Adrenal gland (tissue), 5 donors: ENCODE results near the gene OGDH.

Source experiments
- POLR2A ChIP-seq, 2 donors: fragments of 450-650 bp; IDR thresholded peaks; one replicate each; pipeline ENCODE4 v1.6.1; 2017; ENCODE audit warnings: antibody characterized with exemption in 2 of 2, mild to moderate bottlenecking in 2 of 2, moderate library complexity in 1 of 2
- TF ChIP-seq, protein P1 (sequence below), 6 experiments: fragments of 450-650 bp in 4 of 6; fragments of 200-600 bp in 2 of 6; sonication (generic) in 1 of 6; IDR thresholded peaks; 1 replicate in 5 of 6; 2 replicates in 1 of 6; pipeline versions ENCODE4 v1.5.1 to v1.8.0; 2016 to 2021; ENCODE audit warnings: antibody characterized with exemption in 6 of 6, mild to moderate bottlenecking in 2 of 6, moderate library complexity in 1 of 6
- donor health status: DM: no; HTN: no; CAD: no.

DNA sequence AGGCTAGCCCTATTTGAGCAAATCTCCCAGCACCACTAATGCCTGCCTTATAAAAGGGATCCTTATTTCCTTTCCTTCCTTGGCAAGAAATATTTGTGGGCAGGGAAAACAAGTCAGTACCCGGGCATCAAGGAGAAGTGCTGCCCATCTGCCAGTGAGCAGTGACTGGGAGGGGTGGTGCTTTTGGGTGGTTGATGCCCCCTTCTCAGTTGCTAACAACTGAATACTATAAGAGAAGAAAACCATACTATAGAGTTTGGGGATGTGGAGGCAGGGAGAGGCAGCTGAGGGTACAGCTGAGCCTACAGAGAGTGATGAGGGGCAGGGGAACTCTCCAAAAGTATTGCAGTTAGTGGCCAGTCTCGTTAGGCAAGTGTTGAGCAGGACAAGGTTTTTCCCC lies 39.3 kb downstream of the OGDH start:
- TF ChIP-seq, protein P1, sequence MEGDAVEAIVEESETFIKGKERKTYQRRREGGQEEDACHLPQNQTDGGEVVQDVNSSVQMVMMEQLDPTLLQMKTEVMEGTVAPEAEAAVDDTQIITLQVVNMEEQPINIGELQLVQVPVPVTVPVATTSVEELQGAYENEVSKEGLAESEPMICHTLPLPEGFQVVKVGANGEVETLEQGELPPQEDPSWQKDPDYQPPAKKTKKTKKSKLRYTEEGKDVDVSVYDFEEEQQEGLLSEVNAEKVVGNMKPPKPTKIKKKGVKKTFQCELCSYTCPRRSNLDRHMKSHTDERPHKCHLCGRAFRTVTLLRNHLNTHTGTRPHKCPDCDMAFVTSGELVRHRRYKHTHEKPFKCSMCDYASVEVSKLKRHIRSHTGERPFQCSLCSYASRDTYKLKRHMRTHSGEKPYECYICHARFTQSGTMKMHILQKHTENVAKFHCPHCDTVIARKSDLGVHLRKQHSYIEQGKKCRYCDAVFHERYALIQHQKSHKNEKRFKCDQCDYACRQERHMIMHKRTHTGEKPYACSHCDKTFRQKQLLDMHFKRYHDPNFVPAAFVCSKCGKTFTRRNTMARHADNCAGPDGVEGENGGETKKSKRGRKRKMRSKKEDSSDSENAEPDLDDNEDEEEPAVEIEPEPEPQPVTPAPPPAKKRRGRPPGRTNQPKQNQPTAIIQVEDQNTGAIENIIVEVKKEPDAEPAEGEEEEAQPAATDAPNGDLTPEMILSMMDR (IDR thresholded peaks at IDR 0.05) = no peak
- TF ChIP-seq POLR2A (IDR thresholded peaks at IDR 0.05) = no peak
